ENCODE data around the gene TBC1D10A.

TBC1D10A gene

DNA sequence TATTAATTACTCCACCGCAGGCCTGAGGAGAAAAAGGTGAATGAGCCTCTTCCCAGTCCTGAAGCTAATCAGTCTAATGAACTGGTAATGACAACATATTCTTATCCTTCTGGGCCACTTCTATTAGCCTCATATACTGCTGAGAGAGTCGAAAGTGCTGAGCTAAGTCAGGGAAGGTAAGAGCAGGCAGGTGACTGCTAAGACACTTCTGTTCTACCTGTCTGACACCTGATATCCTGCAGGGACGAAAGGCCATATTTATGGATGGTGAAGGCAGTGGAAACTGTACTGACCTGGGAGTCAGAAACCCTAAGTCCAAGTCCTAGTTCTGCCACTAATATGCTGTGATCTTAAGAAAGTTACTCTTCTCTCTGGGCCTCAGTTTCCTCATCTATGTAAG lies 3.5 kb downstream of the TBC1D10A start:
- no peak overlapping the region for H3K4me3 ChIP-seq
- TF ChIP-seq, protein P1, sequence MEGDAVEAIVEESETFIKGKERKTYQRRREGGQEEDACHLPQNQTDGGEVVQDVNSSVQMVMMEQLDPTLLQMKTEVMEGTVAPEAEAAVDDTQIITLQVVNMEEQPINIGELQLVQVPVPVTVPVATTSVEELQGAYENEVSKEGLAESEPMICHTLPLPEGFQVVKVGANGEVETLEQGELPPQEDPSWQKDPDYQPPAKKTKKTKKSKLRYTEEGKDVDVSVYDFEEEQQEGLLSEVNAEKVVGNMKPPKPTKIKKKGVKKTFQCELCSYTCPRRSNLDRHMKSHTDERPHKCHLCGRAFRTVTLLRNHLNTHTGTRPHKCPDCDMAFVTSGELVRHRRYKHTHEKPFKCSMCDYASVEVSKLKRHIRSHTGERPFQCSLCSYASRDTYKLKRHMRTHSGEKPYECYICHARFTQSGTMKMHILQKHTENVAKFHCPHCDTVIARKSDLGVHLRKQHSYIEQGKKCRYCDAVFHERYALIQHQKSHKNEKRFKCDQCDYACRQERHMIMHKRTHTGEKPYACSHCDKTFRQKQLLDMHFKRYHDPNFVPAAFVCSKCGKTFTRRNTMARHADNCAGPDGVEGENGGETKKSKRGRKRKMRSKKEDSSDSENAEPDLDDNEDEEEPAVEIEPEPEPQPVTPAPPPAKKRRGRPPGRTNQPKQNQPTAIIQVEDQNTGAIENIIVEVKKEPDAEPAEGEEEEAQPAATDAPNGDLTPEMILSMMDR (IDR thresholded peaks at IDR 0.05), result no peak
- no peak for DNase-seq (ENCODE audit: low spot score)
- peak overlapping the region; percentile 92 to 93 for H3K27ac ChIP-seq

DNA sequence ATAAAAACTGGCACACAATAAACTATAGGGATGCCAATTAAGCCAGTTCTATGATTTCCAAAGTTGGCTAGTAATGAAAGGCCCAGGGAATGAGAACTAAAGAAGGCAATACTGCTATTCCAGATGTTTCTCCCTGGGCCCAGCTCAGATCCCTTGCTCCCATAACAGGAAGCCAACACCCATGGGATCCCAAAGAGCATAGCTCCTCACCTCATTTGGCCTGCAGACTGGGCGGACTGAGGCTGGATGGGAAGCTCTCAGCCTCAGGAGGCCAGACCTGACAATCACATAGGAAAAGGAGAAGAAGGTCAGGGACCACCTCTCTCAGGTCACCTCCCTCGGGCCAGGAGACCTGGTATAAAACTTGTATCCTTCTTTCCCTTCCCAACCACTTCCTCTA lies 5.3 kb downstream of the TBC1D10A start:
- DNase-seq (ENCODE audit: low spot score), result no peak
- TF ChIP-seq, protein P1 (IDR thresholded peaks at IDR 0.05), result no peak
- Histone ChIP-seq H3K4me3 (no peak overlapping the region), H3K27ac (peak overlapping the region; percentile 6 to 61)

DNA sequence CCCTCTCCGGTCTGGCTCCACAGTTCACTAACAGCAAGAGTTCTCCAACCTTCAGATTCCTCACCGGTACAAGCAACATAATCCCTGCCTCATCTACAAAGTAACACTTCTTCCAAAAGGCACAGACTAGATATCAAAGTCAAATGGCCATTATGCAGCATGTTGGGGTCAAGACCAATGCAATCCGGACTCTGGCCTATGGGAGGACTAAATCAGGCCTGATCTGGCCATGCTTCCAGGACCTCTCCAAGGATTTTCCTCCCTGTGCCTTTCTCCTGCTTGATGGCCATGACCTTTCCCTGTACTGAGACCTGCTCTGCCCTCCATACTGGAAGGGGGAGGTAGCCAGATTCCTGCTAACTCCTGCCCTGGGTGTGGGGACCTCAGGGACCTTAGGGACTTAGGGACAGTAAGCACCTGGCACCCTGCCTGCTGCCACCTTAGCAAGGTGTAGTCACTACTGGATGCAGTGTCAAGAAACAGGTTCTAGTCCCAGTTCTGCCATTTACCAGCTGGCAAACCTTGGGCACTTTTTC lies 6.7 kb downstream of the TBC1D10A start:
- peak overlapping the region in 1 of 2 donors; percentile 61 for H3K27ac ChIP-seq
- H3K4me3 ChIP-seq, result no peak overlapping the region
- DNase-seq (ENCODE audit: low spot score), result no peak

DNA sequence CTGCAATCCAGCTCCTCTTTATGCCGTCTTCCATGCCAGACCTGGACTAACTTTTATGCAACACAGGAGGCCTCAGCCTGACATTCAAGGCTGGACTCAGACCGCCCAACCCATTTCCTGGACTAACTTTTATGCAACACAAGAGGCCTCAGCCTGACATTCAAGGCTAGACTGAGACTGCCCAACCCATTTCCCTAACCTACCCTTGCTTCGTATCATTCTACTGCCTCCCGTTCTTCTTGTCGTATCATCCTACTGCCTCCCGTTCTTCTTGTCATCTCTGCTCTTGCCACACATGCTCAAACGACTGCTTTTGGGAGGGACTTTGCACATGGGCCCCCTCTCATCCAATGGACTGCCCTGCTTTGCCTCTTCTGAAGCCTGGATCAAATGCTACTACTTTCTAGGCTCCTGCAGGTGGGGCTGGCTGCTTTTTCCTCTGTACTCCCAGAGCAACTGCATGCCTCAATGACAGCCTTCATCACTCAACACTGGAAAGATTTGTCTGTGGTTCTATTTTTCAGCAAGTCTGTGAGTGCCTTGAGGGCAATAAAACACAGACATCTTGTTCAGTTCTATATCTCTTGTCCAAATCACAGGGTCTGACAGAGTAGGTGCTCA lies 7.8 kb downstream of the TBC1D10A start:
- DNase-seq (ENCODE audit: low spot score), result no peak
- TF ChIP-seq, protein P1 (IDR thresholded peaks at IDR 0.05), result no peak
- Histone ChIP-seq H3K27ac (peak overlapping the region in 1 of 2 donors; percentile 61), H3K4me3 (no peak overlapping the region)

More for the DNA sequence above, 6.7 kb downstream of the TBC1D10A start:
- TF ChIP-seq, protein P1 (IDR thresholded peaks at IDR 0.05), result no peak

DNA sequence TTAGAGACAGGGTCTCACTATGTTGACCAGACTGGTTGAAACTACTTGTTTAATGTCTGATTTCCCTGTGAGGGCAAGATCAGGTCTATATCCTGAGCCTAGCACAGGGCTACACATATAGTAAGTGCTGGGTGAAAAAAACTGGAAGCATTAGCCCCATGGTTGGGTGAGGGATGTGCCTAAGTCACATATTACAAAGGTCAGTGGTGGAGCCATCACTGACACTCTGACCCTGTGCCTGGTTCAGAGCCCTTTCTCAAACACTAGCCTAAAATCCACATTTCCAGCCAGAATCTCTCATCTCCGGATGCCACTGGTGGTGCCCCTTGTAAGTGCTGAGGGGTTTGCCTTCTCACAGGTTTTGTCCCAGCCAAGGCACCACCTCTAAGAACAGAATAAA lies 9.0 kb downstream of the TBC1D10A start:
- TF ChIP-seq, protein P1 (IDR thresholded peaks at IDR 0.05), result no peak
- no peak for DNase-seq (ENCODE audit: low spot score)
- no peak overlapping the region for H3K4me3 ChIP-seq
- H3K27ac ChIP-seq, result peak overlapping the region in 1 of 2 donors; percentile 61

DNA sequence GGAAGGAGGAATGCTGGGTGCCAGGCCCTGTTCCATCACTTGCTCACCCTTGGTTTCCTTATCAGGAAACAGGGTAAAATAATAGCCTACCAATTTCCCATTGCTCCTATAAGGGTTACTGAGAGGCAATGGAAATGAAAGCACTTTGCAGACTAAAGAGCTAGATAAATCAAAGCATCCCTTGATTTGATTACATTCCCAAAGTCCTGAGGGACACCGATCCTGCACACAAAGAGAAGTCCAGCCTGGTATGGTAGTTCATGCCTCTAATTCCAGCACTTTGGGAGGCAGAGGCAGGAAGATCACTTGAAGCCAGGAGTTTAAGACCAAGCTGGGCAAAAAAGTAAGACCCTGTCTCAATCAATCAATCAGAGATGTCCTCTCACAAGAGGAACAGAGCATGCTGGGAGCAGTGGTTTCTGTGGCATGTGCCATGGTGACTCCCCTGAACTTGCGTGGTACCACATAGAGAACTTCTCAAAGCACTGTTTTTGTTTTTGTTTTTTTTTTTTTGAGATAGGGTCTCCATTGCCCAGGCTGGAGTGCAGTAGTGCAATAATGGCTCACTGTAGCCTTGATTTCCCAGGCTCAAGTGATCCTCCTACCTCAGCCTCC lies 10.7 kb downstream of the TBC1D10A start:
- no peak overlapping the region for H3K4me3 ChIP-seq
- peak overlapping the region in 1 of 2 donors; percentile 3 for H3K27ac ChIP-seq
- DNase-seq (ENCODE audit: low spot score), result no peak
- TF ChIP-seq, protein P1 (IDR thresholded peaks at IDR 0.05), result no peak

DNA sequence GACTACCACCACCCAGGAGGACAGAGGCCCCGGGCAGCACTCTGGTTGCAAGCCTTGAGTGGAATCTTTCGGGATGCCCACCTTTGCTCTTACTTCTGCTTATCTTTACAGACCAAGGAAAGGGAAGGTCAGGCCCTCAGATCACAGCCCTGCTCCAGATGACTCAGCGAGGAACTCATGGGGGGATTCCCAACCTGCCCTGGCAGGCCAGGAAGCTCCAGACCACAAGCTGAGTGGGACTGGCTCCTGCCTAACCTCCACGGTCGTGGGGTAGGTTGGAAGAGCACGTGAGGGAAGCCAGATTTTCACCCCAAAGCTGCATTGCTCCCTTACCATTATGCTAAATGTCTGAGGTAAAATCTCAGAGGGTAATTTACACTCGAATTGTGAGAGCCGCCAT lies 11.8 kb downstream of the TBC1D10A start:
- no peak for DNase-seq (ENCODE audit: low spot score)
- H3K4me3 ChIP-seq, result no peak overlapping the region
- H3K27ac ChIP-seq, result peak overlapping the region in 1 of 2 donors; percentile 46
- TF ChIP-seq, protein P1 (IDR thresholded peaks at IDR 0.05), result no peak

All from coronary artery (tissue), 2 donors.